ENCODE data around the gene ENTR1. TPM values are rescaled to one million over a fixed set of nuclear protein-coding genes. Genes with fewer than 3 reads are reported as not detected.

Gene ENTR1
- total and polyA plus RNA-seq, 2 of the 13 experiments (the other 11 are each of a cell fraction or from before 2014, with no cell fraction given), result 70.1 to 76.4 TPM

DNA sequence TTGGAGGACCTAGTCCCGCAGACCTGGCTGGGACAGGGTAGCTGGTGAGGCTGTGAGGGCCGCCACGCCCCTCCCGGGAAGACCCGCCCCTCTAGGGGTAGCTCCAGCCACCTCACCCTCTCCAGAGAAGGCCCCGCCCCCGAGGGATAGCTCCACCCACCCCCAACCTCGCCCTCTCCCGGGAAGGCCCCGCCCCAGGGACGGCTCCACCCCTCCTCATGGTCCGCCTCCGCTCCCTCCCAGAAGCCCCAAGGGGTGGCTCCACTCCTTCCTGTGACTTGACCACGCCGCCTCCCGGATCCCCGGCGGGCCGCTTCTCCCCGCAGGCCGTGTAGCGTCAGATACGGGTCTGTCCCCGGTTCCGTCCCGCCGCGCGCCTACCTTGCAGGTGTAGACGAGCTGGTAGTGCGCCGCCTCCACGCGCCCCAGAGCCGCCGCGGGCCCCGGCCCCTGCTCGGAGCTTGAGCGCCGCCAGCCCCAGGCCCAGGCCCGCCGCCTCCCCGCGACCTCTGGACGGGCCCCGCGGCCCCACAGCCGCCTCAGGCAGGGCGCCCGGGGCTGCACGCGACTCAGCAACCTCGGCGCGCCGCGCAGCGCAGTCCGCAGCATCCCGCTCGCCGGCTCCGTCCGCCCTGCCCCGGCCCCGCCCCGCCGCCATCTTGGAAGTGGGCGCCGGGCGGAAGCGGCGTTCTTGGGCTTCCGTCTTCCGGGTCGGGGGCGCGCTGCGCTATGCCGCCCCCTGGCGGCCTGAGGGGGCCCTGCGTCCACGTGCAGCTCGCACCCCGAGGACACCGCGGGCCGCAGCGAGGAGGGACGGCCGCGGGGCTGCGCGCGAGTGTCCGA lies 47.1 kb downstream of the ENTR1 start, which contains the start of gene DNLZ (continued):
- no peak for TF ChIP-seq ZNF772 (CRISPR knock-in tag; IDR thresholded peaks at IDR 0.05)
- no peak for TF ChIP-seq ZFP82 (CRISPR knock-in tag; IDR thresholded peaks at IDR 0.05; ENCODE audit: borderline replicate concordance)
- TF ChIP-seq, protein P1, sequence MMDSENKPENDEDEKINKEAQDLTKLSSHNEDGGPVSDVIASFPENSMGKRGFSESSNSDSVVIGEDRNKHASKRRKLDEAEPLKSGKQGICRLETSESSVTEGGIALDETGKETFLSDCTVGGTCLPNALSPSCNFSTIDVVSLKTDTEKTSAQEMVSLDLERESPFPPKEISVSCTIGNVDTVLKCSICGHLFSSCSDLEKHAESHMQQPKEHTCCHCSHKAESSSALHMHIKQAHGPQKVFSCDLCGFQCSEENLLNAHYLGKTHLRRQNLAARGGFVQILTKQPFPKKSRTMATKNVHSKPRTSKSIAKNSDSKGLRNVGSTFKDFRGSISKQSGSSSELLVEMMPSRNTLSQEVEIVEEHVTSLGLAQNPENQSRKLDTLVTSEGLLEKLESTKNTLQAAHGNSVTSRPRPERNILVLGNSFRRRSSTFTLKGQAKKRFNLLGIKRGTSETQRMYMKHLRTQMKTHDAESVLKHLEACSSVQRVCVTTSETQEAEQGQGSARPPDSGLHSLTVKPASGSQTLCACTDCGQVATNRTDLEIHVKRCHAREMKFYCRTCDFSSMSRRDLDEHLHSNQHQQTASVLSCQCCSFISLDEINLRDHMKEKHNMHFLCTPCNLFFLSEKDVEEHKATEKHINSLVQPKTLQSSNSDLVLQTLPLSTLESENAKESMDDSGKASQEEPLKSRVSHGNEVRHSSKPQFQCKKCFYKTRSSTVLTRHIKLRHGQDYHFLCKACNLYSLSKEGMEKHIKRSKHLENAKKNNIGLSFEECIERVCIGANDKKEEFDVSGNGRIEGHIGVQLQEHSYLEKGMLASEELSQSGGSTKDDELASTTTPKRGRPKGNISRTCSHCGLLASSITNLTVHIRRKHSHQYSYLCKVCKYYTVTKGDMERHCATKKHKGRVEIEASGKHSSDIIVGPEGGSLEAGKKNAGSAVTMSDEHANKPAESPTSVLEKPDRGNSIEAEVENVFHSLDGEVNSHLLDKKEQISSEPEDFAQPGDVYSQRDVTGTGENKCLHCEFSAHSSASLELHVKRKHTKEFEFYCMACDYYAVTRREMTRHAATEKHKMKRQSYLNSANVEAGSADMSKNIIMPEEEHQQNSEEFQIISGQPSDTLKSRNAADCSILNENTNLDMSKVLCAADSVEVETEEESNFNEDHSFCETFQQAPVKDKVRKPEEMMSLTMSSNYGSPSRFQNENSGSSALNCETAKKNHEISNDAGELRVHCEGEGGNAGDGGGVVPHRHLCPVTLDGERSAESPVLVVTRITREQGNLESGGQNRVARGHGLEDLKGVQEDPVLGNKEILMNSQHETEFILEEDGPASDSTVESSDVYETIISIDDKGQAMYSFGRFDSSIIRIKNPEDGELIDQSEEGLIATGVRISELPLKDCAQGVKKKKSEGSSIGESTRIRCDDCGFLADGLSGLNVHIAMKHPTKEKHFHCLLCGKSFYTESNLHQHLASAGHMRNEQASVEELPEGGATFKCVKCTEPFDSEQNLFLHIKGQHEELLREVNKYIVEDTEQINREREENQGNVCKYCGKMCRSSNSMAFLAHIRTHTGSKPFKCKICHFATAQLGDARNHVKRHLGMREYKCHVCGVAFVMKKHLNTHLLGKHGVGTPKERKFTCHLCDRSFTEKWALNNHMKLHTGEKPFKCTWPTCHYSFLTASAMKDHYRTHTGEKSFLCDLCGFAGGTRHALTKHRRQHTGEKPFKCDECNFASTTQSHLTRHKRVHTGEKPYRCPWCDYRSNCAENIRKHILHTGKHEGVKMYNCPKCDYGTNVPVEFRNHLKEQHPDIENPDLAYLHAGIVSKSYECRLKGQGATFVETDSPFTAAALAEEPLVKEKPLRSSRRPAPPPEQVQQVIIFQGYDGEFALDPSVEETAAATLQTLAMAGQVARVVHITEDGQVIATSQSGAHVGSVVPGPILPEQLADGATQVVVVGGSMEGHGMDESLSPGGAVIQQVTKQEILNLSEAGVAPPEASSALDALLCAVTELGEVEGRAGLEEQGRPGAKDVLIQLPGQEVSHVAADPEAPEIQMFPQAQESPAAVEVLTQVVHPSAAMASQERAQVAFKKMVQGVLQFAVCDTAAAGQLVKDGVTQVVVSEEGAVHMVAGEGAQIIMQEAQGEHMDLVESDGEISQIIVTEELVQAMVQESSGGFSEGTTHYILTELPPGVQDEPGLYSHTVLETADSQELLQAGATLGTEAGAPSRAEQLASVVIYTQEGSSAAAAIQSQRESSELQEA (CRISPR knock-in tag; IDR thresholded peaks at IDR 0.05; ENCODE audit: not compliant biosample characterization), result no peak
- TF ChIP-seq RNF2 (conservative IDR thresholded peaks at IDR 0.05; ENCODE audit: low read depth), result peak; percentile 97
- no peak for TF ChIP-seq SP140L (CRISPR knock-in tag; IDR thresholded peaks at IDR 0.05; ENCODE audit: borderline replicate concordance)
- peak; percentile 98 for TF ChIP-seq ZC3H13 (CRISPR knock-in tag; IDR thresholded peaks at IDR 0.05)
- TF ChIP-seq, protein P2, sequence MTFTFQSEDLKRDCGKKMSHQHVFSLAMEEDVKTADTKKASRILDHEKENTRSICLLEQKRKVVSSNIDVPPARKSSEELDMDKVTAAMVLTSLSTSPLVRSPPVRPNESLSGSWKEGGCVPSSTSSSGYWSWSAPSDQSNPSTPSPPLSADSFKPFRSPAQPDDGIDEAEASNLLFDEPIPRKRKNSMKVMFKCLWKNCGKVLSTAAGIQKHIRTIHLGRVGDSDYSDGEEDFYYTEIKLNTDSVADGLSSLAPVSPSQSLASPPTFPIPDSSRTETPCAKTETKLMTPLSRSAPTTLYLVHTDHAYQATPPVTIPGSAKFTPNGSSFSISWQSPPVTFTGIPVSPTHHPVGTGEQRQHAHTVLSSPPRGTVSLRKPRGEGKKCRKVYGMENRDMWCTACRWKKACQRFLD (CRISPR knock-in tag; IDR thresholded peaks at IDR 0.05; ENCODE audit: borderline replicate concordance), result peak; percentile 95
- TF ChIP-seq, protein P3, sequence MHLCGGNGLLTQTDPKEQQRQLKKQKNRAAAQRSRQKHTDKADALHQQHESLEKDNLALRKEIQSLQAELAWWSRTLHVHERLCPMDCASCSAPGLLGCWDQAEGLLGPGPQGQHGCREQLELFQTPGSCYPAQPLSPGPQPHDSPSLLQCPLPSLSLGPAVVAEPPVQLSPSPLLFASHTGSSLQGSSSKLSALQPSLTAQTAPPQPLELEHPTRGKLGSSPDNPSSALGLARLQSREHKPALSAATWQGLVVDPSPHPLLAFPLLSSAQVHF (CRISPR knock-in tag; IDR thresholded peaks at IDR 0.05), result peak; percentile 97
- TF ChIP-seq FLYWCH1 (CRISPR knock-in tag; IDR thresholded peaks at IDR 0.05), result no peak
- peak; percentile 70; the same call in 1 of the 2 replicates for TF ChIP-seq ZFP90 (CRISPR knock-in tag; IDR thresholded peaks at IDR 0.05; ENCODE audit: borderline replicate concordance)
- TF ChIP-seq, protein P4, sequence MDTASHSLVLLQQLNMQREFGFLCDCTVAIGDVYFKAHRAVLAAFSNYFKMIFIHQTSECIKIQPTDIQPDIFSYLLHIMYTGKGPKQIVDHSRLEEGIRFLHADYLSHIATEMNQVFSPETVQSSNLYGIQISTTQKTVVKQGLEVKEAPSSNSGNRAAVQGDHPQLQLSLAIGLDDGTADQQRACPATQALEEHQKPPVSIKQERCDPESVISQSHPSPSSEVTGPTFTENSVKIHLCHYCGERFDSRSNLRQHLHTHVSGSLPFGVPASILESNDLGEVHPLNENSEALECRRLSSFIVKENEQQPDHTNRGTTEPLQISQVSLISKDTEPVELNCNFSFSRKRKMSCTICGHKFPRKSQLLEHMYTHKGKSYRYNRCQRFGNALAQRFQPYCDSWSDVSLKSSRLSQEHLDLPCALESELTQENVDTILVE (CRISPR knock-in tag; IDR thresholded peaks at IDR 0.05), result no peak
- no peak for TF ChIP-seq PLRG1 (conservative IDR thresholded peaks at IDR 0.05)
- no peak for TF ChIP-seq ZNF83 (CRISPR knock-in tag; IDR thresholded peaks at IDR 0.05; ENCODE audit: borderline replicate concordance)
- peak; percentile 39; the same call in 1 of the 2 replicates for TF ChIP-seq ZSCAN9 (CRISPR knock-in tag; IDR thresholded peaks at IDR 0.05; ENCODE audit: borderline replicate concordance)
- TF ChIP-seq ERF (CRISPR knock-in tag; IDR thresholded peaks at IDR 0.05), result peak; percentile 90
- TF ChIP-seq U2AF2 (IDR thresholded peaks at IDR 0.05; ENCODE audit: low read depth, low read length), result no peak
- TF ChIP-seq HNRNPL (IDR thresholded peaks at IDR 0.05; ENCODE audit: low read depth, low read length), result 0 out of 2 replicates have a peak, but pooled peaks have one; percentile 25
- TF ChIP-seq TRIM24 (CRISPR knock-in tag; IDR thresholded peaks at IDR 0.05), result no peak
- no peak for TF ChIP-seq HHEX (CRISPR knock-in tag; IDR thresholded peaks at IDR 0.05)

Data from HepG2 (cell line).